Adrenal gland (tissue), 5 donors: Measurements from ENCODE around the gene MACROD2.

Source experiments
- POLR2A ChIP-seq, 2 donors: fragments of 450-650 bp; IDR thresholded peaks; one replicate each; pipeline ENCODE4 v1.6.1; 2017; ENCODE audit warnings: antibody characterized with exemption in 2 of 2, mild to moderate bottlenecking in 2 of 2, moderate library complexity in 1 of 2
- TF ChIP-seq, protein P1 (sequence below), 6 experiments: fragments of 450-650 bp in 4 of 6; fragments of 200-600 bp in 2 of 6; sonication (generic) in 1 of 6; IDR thresholded peaks; 1 replicate in 5 of 6; 2 replicates in 1 of 6; pipeline versions ENCODE4 v1.5.1 to v1.8.0; 2016 to 2021; ENCODE audit warnings: antibody characterized with exemption in 6 of 6, mild to moderate bottlenecking in 2 of 6, moderate library complexity in 1 of 6
- donor health status: DM: no; HTN: no; CAD: no.

DNA sequence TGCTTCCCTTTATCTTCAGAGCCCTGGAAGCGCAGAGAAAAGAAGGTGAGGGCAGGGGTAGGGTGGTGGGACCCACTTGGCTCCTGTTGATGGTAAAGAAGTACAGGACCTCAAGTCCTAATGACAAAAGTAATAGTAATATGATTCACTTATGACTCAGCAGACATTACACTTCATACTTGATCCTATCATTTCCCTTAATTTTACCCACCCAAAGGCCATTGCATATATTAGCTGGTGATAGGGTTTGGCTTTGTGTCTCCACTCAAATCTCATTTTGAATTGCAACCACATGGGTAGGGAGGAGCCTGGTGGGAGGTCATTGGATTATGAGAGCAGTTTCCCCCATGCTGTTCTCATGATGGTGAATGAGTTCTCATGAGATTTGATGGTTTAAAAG, 1697.3 kb downstream of the MACROD2 start:
- TF ChIP-seq, protein P1, sequence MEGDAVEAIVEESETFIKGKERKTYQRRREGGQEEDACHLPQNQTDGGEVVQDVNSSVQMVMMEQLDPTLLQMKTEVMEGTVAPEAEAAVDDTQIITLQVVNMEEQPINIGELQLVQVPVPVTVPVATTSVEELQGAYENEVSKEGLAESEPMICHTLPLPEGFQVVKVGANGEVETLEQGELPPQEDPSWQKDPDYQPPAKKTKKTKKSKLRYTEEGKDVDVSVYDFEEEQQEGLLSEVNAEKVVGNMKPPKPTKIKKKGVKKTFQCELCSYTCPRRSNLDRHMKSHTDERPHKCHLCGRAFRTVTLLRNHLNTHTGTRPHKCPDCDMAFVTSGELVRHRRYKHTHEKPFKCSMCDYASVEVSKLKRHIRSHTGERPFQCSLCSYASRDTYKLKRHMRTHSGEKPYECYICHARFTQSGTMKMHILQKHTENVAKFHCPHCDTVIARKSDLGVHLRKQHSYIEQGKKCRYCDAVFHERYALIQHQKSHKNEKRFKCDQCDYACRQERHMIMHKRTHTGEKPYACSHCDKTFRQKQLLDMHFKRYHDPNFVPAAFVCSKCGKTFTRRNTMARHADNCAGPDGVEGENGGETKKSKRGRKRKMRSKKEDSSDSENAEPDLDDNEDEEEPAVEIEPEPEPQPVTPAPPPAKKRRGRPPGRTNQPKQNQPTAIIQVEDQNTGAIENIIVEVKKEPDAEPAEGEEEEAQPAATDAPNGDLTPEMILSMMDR (IDR thresholded peaks at IDR 0.05): no peak
- TF ChIP-seq POLR2A (IDR thresholded peaks at IDR 0.05): no peak
